Epithelial cell of proximal tubule (primary cell): ENCODE data around the gene ADAMTS9. TPM values are rescaled to one million over a fixed set of nuclear protein-coding genes. Genes with fewer than 3 reads are reported as not detected.

Experiments
- DNase-seq: peaks from one replicate; pipeline ENCODE4 v3.0.0-alpha.2; 2011; ENCODE audit warnings: low read depth
- H3K4me3 ChIP-seq: 2 replicates; pipeline ENCODE4 v1.5.1; 2011; ENCODE audit warnings: low read depth, mild to moderate bottlenecking, low read length
- total RNA-seq: library from RNA; depleted of rRNA; stranded (reverse); fragments of >200 nt; gene quantifications from 2 replicates; pipeline ENCODE4 v1.2.3, GENCODE V29; 2015
- TF ChIP-seq, protein P1 (sequence below): conservative IDR thresholded peaks from 2 replicates; pipeline ENCODE4 v1.5.1; 2012; ENCODE audit warnings: low read depth, mild to moderate bottlenecking, low read length

Gene ADAMTS9
- total RNA-seq, 1 donor from 2014 or later = 92.7 TPM

DNA sequence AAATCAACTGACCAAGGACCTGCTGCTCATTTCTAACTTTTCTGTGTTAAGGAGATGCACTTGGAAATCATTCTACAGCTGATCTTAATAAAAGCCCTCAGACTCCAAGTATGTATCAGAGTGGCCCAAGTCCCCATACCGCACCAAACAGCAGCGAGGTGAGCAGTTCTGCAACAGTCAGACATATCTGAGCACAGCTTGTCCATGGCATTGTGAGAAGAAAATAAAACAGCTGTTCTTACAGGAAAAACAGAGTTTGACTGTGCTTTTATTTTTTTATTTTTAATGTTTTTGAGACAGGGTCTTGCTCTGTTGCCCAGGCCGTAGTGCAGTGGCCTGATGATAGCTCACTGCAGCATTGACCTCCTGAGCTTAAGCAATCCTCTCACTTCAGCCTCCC is 131.8 kb downstream of the ADAMTS9 start:
- TF ChIP-seq, protein P1, sequence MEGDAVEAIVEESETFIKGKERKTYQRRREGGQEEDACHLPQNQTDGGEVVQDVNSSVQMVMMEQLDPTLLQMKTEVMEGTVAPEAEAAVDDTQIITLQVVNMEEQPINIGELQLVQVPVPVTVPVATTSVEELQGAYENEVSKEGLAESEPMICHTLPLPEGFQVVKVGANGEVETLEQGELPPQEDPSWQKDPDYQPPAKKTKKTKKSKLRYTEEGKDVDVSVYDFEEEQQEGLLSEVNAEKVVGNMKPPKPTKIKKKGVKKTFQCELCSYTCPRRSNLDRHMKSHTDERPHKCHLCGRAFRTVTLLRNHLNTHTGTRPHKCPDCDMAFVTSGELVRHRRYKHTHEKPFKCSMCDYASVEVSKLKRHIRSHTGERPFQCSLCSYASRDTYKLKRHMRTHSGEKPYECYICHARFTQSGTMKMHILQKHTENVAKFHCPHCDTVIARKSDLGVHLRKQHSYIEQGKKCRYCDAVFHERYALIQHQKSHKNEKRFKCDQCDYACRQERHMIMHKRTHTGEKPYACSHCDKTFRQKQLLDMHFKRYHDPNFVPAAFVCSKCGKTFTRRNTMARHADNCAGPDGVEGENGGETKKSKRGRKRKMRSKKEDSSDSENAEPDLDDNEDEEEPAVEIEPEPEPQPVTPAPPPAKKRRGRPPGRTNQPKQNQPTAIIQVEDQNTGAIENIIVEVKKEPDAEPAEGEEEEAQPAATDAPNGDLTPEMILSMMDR = no peak
- DNase-seq = no peak
- H3K4me3 ChIP-seq = no peak overlapping the region

DNA sequence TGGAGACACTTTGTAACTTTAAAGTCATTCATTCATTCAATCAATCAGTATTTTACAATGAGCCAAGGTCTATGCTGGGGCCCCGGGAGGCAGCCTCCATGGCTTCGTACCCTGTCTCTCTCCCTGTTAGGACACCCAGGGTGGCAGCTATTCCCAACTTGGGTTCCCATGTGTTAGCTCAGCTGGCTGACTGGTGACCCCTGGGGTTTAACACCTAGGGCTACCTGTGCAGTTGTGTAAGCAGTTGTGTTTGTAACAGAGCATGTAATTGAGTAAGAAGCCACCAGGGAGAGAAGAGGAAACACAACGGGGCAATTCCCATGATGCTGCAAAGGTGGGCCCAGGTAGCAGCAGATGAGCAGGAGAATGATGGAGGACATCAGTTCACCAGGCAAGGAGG is 132.4 kb downstream of the ADAMTS9 start:
- no peak for DNase-seq
- H3K4me3 ChIP-seq = no peak overlapping the region
- TF ChIP-seq, protein P1 = peak; percentile 4

DNA sequence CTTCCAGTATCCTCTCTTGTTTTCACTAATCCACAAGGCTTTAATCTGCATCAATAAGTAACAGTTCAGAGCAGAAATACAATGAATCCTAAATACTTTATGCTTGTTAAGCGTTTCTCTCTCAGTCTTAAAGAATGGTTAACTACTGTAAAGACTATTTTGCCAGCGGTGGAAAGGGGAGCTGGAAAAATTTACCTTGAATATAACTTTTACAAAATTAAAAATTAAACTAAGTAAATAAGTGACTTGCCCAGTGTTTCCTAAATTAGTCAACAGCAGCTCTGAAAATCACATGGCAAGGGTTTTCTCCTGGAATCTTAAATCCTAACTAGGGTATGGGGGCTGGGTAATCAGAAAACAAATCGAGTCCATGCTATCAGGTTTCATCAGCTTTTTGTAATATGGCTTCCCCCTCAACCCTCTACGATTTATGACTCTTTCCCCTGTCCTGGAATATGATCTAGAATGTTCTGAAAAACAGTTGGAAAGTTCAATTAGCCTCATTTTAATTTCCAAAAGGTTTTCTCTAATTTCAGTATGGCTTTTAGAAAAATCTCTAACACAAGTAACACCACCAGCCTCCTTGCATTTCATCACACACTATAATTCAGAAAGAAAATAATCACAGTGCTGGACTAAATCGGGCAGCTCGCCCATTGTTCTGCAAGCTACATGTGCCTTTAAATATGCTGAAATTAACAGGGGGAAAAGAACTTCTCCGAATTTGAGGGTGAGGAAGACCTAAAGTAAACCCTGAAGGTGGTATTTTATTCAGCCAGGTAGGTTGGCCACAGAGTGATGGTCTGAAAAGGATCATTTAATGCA is 133.5 kb downstream of the ADAMTS9 start:
- TF ChIP-seq, protein P1 = no peak
- peak; percentile 87 for DNase-seq
- no peak overlapping the region for H3K4me3 ChIP-seq

DNA sequence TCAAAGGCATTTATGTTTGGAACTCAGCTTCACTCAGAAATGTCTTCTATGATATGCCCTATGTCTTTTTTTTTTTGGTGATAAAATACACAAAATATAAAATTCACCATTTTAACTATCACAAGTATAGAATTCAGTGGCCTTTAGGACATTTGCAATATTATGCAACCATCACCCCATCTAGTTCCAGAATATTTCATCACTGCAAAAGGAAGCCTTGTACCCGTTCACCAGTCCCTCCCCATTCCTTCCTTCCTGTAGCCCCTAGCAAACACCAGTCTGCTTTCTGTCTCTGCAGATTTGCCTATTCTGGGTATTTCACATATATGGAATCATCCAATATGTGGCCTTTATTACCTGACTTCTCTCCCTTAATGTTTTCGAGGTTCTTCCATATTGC is 134.8 kb downstream of the ADAMTS9 start:
- H3K4me3 ChIP-seq = no peak overlapping the region
- DNase-seq = no peak
- TF ChIP-seq, protein P1 = no peak

DNA sequence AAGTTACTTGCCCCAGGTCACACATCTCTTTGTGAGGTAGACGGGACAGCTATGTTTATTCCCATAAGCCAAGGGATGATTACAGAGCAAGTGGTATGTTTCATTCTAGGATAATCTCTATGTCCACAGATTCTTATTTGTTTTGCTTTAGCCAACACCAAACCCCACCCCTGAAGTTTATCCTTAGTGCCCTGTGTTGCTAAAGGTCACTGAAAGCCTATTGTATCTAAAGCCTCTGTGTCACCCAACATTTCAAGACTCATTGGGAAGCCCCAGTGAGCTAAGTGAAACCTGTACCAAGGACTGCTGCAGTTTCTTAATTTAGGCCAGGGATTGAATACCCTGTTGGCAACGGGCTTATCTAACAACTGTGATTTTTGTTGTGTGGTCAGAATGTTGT is 135.6 kb downstream of the ADAMTS9 start:
- H3K4me3 ChIP-seq = no peak overlapping the region
- DNase-seq = no peak
- TF ChIP-seq, protein P1 = no peak

DNA sequence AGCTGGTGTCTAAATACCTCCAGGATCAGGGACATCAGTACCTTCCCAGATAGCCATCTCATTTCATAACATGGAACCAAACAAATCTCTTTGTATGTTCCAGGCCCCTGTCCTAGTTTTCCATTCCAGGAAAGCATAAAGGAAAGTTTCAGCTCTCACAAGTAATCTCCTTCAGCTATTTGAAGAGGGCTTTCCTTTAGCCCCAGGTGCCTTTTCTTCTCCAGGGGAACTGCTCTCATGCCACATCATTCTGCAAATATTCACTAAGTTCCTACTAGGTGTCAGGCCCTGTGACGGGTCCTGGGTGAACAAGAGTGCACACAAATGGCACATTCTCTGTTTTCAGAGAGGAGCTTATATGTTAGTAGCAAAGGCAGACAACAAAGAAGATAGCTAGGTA is 136.1 kb downstream of the ADAMTS9 start:
- no peak overlapping the region for H3K4me3 ChIP-seq
- TF ChIP-seq, protein P1 = no peak
- DNase-seq = no peak

DNA sequence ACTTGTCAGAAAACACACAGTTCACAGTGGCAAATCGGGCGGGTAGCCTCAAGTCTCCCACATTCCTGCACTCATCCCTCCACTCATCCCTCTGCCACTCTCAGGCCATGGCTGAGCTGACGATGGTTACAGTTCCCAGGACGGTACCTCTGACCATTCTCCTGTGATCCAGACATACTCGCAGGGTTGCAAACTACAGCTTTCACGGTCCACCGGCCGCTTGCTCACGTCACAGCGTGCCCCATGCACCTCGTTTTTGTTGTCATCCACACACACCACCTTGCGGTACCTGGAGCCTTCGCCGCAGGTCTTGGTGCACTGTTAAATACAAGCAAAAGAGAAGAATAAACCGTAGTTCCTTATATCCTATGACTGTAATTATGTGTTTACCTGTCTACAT is 137.1 kb downstream of the ADAMTS9 start:
- TF ChIP-seq, protein P1 = no peak
- no peak for DNase-seq
- H3K4me3 ChIP-seq = no peak overlapping the region
